K562 (cell line): ENCODE data around the gene SREBF1. TPM values are rescaled to one million over a fixed set of nuclear protein-coding genes. Genes with fewer than 3 reads are reported as not detected.

ENCODE experiments used
- ARID1B ChIP-seq: fragments of 450-650 bp; IDR thresholded peaks from 2 replicates; pipeline ENCODE4 v1.6.1; 2016; ENCODE audit warnings: antibody characterized with exemption, mild to moderate bottlenecking, inconsistent platforms
- ELF2 ChIP-seq: fragments of 250-450 bp; sonication (Bioruptor Pico); IDR thresholded peaks from 2 replicates; pipeline ENCODE4 v1.5.0; 2021; ENCODE audit warnings: mild to moderate bottlenecking
- HCFC1 ChIP-seq: IDR thresholded peaks from 2 replicates; pipeline ENCODE4 v1.6.1; 2012; ENCODE audit warnings: low read depth, low read length, improper control_type of control experiment
- HINFP ChIP-seq: fragments of 450-650 bp; conservative IDR thresholded peaks from 2 replicates; pipeline ENCODE4 v1.6.1; 2016; ENCODE audit warnings: missing genetic modification characterization, low read depth, mild to moderate bottlenecking, control low read depth, missing compliant biosample characterization
- LEF1 ChIP-seq: fragments of 450-650 bp; IDR thresholded peaks from 2 replicates; pipeline ENCODE4 v1.6.1; 2016; ENCODE audit warnings: mild to moderate bottlenecking
- MED1 ChIP-seq: sonication (generic); formaldehyde crosslinking; IDR thresholded peaks from 2 replicates; pipeline ENCODE4 v1.8.1; 2023; ENCODE audit warnings: missing genetic modification reagents, borderline replicate concordance
- MGA ChIP-seq: fragments of 450-650 bp; IDR thresholded peaks from 2 replicates; pipeline ENCODE4 v1.6.1; 2016; ENCODE audit warnings: mild to moderate bottlenecking, moderate library complexity
- MLLT1 ChIP-seq, 2 experiments: fragments of 450-650 bp; IDR thresholded peaks; 2 replicates each; pipeline ENCODE4 v1.6.1; 2016
- NCOR1 ChIP-seq: fragments of 450-650 bp; IDR thresholded peaks from 2 replicates; pipeline ENCODE4 v1.6.1; 2016; ENCODE audit warnings: mild to moderate bottlenecking, moderate library complexity
- PHF8 ChIP-seq: fragments of 200-600 bp; sonication (generic); IDR thresholded peaks from 2 replicates; pipeline ENCODE4 v1.6.1; 2012; ENCODE audit warnings: mixed run types, mild to moderate bottlenecking, inconsistent platforms, low read length, moderate library complexity, borderline replicate concordance
- RBM25 ChIP-seq: fragments of 200-400 bp; formaldehyde crosslinking; IDR thresholded peaks from 2 replicates; pipeline ENCODE4 v1.6.1; 2018; ENCODE audit warnings: low read length, low read depth, moderate library complexity; ENCODE audit not compliant: severe bottlenecking
- SMARCA4 ChIP-seq: fragments of 450-650 bp; IDR thresholded peaks from 2 replicates; pipeline ENCODE4 v1.6.1; 2016
- SMARCE1 ChIP-seq: fragments of 450-650 bp; IDR thresholded peaks from 2 replicates; pipeline ENCODE4 v1.7.1; 2016; ENCODE audit warnings: mild to moderate bottlenecking
- SP1 ChIP-seq: sonication (generic); formaldehyde crosslinking; IDR thresholded peaks from 2 replicates; pipeline ENCODE4 v1.8.1; 2022; ENCODE audit warnings: mild to moderate bottlenecking, missing genetic modification reagents
- polyA plus RNA-seq, 8 experiments: library from polyadenylated mRNA; depleted of rRNA in 4 of 8; stranded (reverse) in 5 of 8; unstranded in 3 of 8; fragments of >200 nt; fragmentation: Nextera tagmentation in 2 of 8; fragmentation: Illumina TruSeq in 1 of 8; extraction: Ambion mirVana in 2 of 8; extraction: Trizol in 1 of 8; gene quantifications; 2 replicates each; pipeline versions ENCODE4 v1.2.1 to v1.2.3, GENCODE V29; 2011 to 2014; ENCODE audit warnings: inconsistent platforms in 1 of 8, missing spikeins in 1 of 8
- total RNA-seq, 7 experiments: library from RNA; depleted of rRNA in 6 of 7; stranded (reverse); fragments of >200 nt in 6 of 7; fragmentation: Illumina TruSeq in 2 of 7; extraction: Trizol in 2 of 7; gene quantifications; 2 replicates each; pipeline versions ENCODE4 v1.2.1 to v1.2.3, GENCODE V29; 2011 to 2021; ENCODE audit warnings: low replicate concordance in 1 of 7

SREBF1 gene
- total and polyA plus RNA-seq, 9 of the 15 experiments (the other 6 are each of a cell fraction or from before 2014, with no cell fraction given): 1.6 to 169 (median 69.4) TPM

GRCh38 chr17:17823433-17824118 lies 13.2 kb downstream of the SREBF1 start (continued):
- TF ChIP-seq MGA (no peak), HCFC1 (no peak), MLLT1 (IDR thresholded peaks at IDR 0.05) (peak in 1 of 2 experiments; percentile 84; a peak in 2 of 4 replicates), LEF1 (peak; percentile 58; the same call in 1 of the 2 replicates), ARID1B (peak; percentile 80), HINFP (0 out of 2 replicates have a peak, but pooled peaks have one; percentile 33), RBM25 (no peak), ELF2 (CRISPR knock-in tag) (no peak), SMARCA4 (peak; percentile 50; the same call in 1 of the 2 replicates), SP1 (peak; percentile 36; the same call in 1 of the 2 replicates), NCOR1 (peak; percentile 91), PHF8 (peak; percentile 14; the same call in 1 of the 2 replicates), MED1 (CRISPR knock-in tag) (no peak), SMARCE1 (0 out of 2 replicates have a peak, but pooled peaks have one; percentile 38)
